Activated naive CD4-positive, alpha-beta T cell (primary cell): ENCODE results near the gene ZNF428.
"Not testable (repeated sequence)": the region's sequence is repeated elsewhere in the genome, so short reads cannot be mapped to it uniquely, and the experiment has no call there.

Source experiments
- DNase-seq, 4 experiments: peaks; one replicate each; lab custom pipeline; 2025; lab: John Stamatoyannopoulos, UW

The ZNF428 gene

DNA sequence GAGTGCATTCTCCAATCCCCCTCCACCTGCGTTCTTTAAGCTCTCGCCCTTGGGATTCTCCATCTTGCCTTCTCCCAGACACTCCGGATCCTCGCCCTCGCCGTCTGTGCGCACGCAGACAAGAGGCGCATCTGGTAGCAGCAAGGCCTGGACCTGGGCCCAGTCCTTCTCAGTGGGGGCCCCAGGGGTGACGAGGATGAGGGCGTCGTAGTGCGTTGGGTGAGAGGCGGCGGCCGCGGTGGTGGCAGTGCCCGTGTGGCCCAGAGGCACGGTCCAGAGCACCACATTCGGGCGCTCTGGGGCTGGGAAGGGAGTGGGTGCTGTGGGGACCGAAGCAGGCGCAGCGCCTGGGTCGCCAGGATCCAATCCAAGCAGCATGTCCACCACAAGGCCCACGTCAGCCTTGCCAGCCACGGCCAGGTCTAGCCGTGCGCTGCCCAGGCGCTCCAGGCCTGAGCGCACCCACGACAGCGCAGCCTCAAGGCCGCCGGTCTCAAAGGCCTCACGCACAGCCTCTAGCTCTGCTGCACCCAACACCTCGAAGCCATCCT, 26.6 kb downstream of the ZNF428 start:
- no peak for DNase-seq

DNA sequence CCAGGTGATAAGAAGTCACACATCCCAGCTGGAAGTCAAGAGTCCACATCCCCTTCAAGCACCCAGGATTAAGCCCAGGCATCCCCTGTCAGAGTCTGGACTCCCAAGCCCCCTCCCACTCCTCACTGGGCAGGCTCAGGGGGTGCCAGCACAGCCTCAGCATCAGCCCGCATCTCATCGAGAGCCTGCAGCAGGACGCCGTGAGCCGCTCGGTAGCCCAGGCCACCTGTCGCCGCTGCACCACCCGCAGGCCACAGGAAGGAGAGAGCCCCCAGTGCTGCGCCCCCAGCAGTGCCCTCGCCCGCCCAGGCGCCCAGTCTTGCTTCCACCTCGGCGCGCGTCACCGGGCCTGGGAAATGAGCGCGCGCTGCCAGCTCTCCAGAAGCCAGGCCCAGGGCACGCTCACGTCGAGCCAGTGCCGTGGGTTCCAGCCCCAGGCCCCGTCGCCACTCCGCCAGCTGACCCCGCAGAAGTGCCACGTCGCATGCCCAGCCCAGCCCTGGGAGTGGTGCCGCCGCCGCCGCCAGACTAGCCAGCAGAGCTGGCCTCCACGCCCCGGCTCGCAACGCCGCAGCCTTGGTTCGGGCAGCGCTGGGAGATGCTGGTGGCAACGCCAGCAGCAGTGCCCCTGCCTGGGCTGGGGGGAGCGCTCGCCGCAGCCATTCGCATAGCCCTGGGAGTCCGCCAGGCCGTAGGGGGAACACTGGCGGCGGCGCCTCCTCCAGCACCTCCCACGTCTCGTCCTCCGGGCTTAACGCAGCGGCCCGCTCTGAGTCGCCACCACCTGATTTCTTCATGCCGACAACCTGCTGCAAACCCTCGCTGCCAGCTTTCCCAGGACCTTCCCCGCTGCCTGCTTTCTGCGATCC, 27.3 kb downstream of the ZNF428 start:
- no peak for DNase-seq

DNA sequence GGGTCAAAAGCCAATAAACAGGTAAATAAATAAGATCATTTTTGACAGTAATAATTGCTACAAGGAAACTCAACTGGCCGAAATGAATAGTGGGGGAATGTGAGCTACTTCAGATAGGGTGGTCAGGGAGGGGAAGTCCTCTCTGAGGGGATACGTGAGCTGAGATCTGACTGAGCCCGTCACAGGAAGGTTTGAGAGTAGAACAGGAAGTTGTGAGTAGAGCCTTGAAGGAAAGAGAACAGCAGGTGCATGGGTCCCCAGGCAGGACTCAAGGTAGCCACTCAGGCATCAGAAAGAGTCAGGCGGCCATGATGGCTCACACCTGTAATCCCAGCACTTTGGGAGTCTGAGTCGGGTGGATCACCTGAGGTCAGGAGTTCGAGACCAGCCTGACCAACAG, 29.8 kb downstream of the ZNF428 start:
- no peak for DNase-seq

DNA sequence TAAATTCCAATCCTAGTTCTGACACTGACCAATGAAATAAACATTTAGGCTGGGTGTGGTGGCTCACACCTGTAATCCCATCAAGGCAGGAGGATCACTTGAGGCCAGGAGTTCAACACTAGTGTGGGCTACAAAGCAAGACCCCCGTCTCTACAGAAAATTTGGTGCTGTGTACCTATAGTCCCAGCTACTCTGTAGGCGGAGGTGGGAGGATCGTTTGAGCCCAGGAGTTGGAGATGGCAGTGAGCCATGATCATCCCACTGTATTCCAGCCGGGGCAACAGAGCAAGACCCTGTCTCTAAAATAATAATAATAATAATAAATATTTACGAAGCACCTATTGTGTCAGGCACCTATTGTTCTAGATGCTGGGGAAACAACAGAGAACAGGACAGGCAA, 30.2 kb downstream of the ZNF428 start:
- no peak for DNase-seq

DNA sequence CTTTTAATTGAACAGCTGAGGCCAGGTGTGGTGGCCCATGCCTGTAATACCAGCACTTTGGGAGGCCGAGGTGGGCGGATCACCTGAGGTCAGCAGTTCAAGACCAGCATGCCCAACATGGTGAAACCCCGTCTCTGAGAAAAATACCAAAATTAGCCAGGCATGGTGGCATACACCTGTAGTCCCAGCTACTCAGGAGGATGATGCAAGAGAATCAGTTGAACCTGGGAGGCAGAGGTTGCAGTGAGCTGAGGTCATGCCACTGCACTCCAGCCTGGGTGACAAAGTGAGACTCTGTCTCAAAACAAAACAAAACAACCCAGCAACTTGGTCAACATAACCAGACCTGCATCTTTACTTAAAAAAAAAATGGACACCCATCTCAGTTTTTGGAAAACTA, 32.4 kb downstream of the ZNF428 start:
- DNase-seq = not testable (repeated sequence)

GRCh38 chr19:43586346-43586745, 33.1 kb downstream of the ZNF428 start:
- DNase-seq = no peak

DNA sequence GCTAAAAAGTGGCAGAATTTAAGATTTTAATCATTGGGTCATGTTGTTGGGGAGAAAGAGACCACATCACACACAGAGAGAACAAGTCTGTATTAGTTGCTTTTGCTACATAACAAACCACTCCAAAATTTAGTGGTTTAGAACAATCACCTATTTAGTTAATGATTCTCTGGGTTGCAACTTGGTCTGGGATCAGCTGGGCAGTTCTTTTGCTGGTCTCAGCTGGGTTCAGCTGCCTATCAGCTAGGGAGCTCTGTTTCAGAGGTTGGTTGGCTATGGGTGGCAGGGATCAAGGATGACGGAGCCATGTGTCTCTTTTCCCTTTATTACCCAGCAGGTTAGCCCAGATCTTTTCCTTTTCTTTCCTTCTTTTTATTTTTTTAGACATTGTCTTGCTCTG, 34.9 kb downstream of the ZNF428 start:
- no peak for DNase-seq

DNA sequence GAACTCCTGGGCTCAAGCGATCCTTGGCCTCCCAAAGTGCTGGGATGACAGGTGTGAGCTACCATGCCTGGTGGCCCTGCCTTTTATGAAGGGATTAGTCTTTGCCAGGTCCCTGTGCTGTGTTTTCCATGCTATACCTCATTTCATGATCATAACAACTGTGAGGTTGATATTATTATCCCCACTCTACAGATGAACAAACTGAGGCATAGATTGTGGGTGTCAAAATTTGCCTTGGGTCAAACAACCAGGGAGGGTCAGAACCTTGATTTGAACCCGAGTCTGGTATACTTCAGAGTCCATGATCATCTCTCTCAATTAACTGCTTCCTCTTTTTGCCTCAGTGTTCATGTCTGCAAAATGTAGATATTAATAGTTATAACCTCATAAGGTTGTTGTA, 36.9 kb downstream of the ZNF428 start:
- DNase-seq = no peak

GRCh38 chr19:43581467-43581866, 38.0 kb downstream of the ZNF428 start:
- no peak for DNase-seq

GRCh38 chr19:43578787-43579186, 40.6 kb downstream of the ZNF428 start:
- DNase-seq = no peak

DNA sequence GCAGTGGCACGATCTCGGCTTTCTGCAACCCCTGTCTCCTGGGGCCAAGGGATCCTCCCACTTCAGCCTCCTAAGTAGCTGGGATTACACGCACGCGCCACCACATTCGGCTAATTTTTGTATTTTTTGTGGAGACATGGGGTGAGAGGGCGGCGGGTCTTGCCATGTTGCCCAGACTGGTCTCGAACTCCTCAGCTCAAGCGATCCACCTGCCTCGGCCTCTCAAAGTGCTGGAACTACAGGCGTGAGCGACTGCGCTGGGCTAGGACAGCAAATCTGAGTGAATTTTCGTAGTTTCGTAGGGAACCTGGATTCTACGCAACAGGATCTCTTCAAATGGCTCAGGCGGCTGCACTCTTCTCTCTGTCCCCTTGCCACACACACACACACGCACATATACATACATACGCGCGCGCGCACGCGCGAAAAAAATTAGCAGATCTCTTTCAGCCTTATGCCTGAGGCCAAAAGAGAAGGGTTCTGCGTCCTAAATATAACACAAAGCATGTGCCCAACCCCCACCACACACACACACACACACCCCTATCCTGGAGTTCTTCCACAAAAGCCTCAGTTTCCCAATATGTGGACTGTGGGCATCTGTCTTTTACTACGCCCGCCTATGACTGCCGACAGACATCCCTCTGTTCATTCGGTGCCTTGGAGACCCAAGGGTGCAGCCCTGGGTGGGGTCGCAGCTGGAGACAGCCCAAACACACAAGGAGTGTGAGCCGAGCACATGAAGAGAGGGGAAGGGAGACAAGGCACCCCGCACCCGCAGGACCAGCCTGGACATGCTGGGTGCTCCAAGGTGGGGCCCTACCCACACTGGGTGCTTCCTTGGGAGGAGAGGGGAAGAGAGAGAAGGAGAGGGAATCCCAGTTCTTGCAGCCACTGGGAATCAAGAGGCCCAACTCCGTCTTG, 43.2 kb downstream of the ZNF428 start:
- peak in 1 of 4 experiments; percentile 14 for DNase-seq

GRCh38 chr19:43575156-43575950, 44.1 kb downstream of the ZNF428 start, which contains the start of the genes PINLYP and XRCC1:
Gene PINLYP (plus strand): TSS chr19:43575801. CDS start chr19:43577192, 1,391 bp downstream.
Gene XRCC1 (minus strand): TSS chr19:43575527. CDS start chr19:43575458, 69 bp downstream.
- peak; percentile 82 to 92 (median 84) for DNase-seq

DNA sequence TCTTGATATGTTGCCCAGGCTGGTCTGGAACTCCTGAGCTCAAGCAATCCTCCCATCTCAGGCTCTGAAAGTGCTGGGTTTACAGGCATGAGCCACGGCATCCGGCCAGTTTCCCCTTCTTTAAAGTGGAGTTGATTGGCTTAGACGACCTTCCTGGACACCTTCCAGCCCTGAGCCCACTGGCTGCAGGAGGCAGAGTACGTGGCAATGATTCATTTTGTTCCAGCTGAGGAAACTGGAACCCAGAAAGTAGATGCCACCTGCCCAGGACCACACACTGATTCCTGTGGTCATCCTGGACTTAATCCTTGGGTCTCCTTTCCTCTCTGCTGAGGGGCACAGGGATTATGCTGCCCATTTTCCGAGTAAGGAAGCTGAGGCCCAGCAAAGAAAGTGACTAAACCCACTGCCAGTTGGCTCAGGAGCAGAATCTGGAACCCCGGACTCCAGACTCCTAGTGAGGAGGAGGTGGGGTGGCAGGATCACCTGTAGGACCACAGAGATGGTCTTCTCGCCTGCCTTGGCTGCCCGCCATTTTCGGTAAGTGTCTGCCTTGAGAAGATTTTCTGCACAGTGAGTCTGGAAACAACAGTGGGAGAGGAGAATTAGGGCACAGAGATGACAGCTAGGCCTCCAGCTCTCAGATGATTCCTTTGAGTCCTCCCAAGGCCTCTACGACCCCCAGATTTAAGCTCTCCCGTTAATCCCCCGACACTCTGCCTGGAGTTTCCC, 44.8 kb downstream of the ZNF428 start:
- DNase-seq = no peak

DNA sequence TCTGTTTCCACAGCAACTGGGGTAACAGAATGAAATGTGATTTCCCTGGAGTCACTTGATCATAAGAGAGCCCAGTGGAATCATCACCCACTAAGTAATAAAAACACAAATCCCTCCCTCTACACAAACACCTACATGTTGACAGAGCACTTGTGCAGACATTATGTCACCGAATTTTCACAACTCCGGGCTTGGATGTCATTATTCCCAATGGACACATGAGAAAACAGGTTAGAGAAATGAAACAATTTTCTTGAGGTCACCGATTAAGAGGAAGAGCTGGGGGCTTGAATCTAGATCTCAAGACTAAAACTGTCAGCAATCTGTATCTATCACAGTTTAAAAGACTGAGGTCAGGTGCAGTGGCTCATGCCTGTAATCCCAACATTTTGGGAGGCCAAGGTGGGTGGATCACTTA, 47.2 kb downstream of the ZNF428 start:
- DNase-seq = no peak

GRCh38 chr19:43570174-43570791, 49.1 kb downstream of the ZNF428 start:
- DNase-seq = no peak

DNA sequence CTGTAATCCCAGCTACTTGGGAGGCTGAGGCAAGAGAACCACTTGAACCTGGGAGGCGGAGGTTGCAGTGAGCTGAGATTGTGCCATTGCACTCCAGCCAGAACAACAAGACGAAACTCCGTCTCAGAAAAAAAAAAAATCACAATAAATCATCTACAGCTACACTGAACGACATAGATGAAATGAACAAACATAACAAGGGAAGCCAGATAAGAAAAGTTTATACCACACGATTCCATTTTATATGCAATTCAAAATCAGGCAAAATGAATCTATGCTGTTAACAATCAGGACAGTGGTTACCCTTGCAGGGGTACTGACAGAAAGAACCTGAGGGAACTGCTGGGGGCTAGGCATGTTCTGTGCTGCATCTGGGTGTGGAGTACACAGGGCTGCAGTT, 49.8 kb downstream of the ZNF428 start:
- DNase-seq = no peak

GRCh38 chr19:43564800-43565199, 54.6 kb downstream of the ZNF428 start:
- DNase-seq = no peak

DNA sequence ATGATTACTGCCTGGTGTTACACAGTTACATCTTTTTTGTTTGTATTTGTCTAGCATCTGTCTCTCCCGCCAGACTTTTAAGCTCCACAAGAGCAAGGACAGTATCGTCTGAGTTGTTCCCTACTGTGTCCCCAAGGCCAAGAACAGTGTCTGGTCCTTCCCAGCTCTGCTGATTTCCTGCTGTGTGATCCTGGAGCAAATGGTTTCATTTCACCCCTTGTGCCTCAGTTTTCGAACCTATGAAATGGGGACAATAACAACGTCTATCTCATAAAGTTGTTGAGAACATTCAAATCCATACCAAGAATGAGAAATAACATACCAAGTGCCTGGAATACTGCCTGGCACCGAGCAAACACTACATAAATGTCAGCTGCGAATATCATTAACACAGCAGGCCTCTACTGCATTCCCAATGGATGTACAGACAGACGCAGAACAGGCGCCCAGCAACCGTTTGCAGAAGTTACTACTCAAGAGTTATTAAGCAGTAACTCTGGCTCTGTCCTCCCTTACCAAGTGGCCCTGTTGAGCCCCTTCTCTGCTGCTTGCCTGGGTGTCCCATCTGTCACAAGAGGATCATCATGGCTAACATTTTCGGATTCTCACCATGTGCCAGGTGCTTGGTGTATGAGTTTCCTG, 55.5 kb downstream of the ZNF428 start:
- no peak for DNase-seq

GRCh38 chr19:43562698-43563241, 56.7 kb downstream of the ZNF428 start:
- peak in 3 of 4 experiments; percentile 20 to 62 (median 45) for DNase-seq
